GM12878 (cell line): Measurements from ENCODE around the gene MBD5. TPM values are rescaled to one million over a fixed set of nuclear protein-coding genes. Genes with fewer than 3 reads are reported as not detected.

Experiments used
- ATAC-seq: fragments of 200-7000 bp; cut with Tn5 transposase; 3 replicates; pipeline ENCODE4 v1.9.1; 2020; ENCODE audit warnings: mild to moderate bottlenecking, moderate library complexity
- BruUV-seq: library from RNA; stranded (reverse); fragments of 400-500 nt; replicated peaks from 2 replicates; lab custom pipeline; 2021; lab: Mats Ljungman, UMichigan
- CTCF ChIA-PET: fragments of 300-600 bp; sonication (Branson Sonifier 250); formaldehyde crosslinking; extraction: SDS; loops from one replicate; lab custom pipeline; 2021; ENCODE audit warnings: inconsistent platforms; lab: Yijun Ruan, JAX
- POLR2A ChIA-PET: fragments of 350-600 bp; formaldehyde crosslinking; extraction: SDS; loops from one replicate; lab custom pipeline; 2021; ENCODE audit warnings: inconsistent platforms; lab: Charles Lee
- RAD21 ChIA-PET: fragments of 300-600 bp; sonication (Branson Sonifier 250); formaldehyde crosslinking; loops from one replicate; lab custom pipeline; 2023; ENCODE audit warnings: antibody characterized with exemption; ENCODE audit not compliant: unreplicated experiment; lab: Charles Lee
- SMC1A ChIA-PET: fragments of 300-600 bp; sonication (Branson Sonifier 250); formaldehyde crosslinking; loops from one replicate; lab custom pipeline; 2023; ENCODE audit not compliant: unreplicated experiment, uncharacterized antibody; lab: Charles Lee
- DNase-seq: peaks from one replicate; pipeline ENCODE4 v3.0.0-alpha.2; 2011; ENCODE audit warnings: low read depth, low spot score
- FAIRE-seq: peaks from 3 replicates; lab custom pipeline; 2011; peaks lifted over from hg19 to GRCh38; lab: Jason Lieb, UNC
- H2AFZ ChIP-seq: 2 replicates; pipeline ENCODE4 v1.6.0; 2011; ENCODE audit warnings: low read depth, low read length, control low read depth; ENCODE audit not compliant: control insufficient read depth
- H3K27ac ChIP-seq: 2 replicates; pipeline ENCODE4 v1.5.1; 2011; ENCODE audit warnings: control low read depth; ENCODE audit not compliant: control insufficient read depth, insufficient read depth
- H3K27me3 ChIP-seq, 2 experiments: replicated peaks in 1 of 2; 2 replicates each; pipeline versions ENCODE4 v1.6.0 to v1.6.1; 2011; ENCODE audit warnings: low read length in 1 of 2; ENCODE audit not compliant: control insufficient read depth in 2 of 2, insufficient read depth in 2 of 2
- H3K36me3 ChIP-seq, 2 experiments: 2 replicates each; pipeline ENCODE4 v1.5.1; 2011; ENCODE audit warnings: low read length in 1 of 2; ENCODE audit not compliant: control insufficient read depth in 2 of 2, insufficient read depth in 2 of 2
- H3K4me1 ChIP-seq: 2 replicates; pipeline ENCODE4 v1.6.1; 2011; ENCODE audit warnings: mild to moderate bottlenecking, low read length, moderate library complexity, mixed read lengths; ENCODE audit not compliant: control insufficient read depth, insufficient read depth
- H3K4me2 ChIP-seq: 2 replicates; pipeline ENCODE4 v1.6.0; 2011; ENCODE audit warnings: control low read depth; ENCODE audit not compliant: control insufficient read depth, insufficient read depth
- H3K4me3 ChIP-seq: fragments of 200-600 bp; sonication (generic); 2 replicates; pipeline ENCODE4 v1.5.1; 2016
- H3K79me2 ChIP-seq: 2 replicates; pipeline ENCODE4 v1.6.0; 2011; ENCODE audit warnings: low read length; ENCODE audit not compliant: control insufficient read depth, insufficient read depth
- H3K9ac ChIP-seq: 2 replicates; pipeline ENCODE4 v1.8.0; 2011; ENCODE audit warnings: low read length, control low read depth, mixed read lengths; ENCODE audit not compliant: control insufficient read depth, insufficient read depth
- H3K9me3 ChIP-seq: replicated peaks from 3 replicates; pipeline ENCODE4 v1.5.1; 2011; ENCODE audit warnings: mild to moderate bottlenecking, low read length; ENCODE audit not compliant: control insufficient read depth, insufficient read depth
- H4K20me1 ChIP-seq: 2 replicates; pipeline ENCODE4 v1.6.0; 2011; ENCODE audit not compliant: control insufficient read depth, insufficient read depth
- EGR1 ChIP-seq, 2 experiments: IDR thresholded peaks; 1 replicate in 1 of 2; 2 replicates in 1 of 2; pipeline ENCODE4 v1.6.1; 2011 to 2012; ENCODE audit warnings: low read depth in 2 of 2, low read length in 2 of 2, borderline replicate concordance in 1 of 2, mild to moderate bottlenecking in 1 of 2, moderate library complexity in 1 of 2
- ETV6 ChIP-seq, 2 experiments: fragments of 450-650 bp in 1 of 2; IDR thresholded peaks in 1 of 2; conservative IDR thresholded peaks in 1 of 2; 2 replicates each; pipeline ENCODE4 v1.6.1; 2014; ENCODE audit warnings: antibody characterized with exemption in 1 of 2, borderline replicate concordance in 1 of 2, low read depth in 1 of 2, mild to moderate bottlenecking in 1 of 2, moderate library complexity in 1 of 2
- HSF1 ChIP-seq: fragments of 150-350 bp; IDR thresholded peaks from 2 replicates; pipeline ENCODE4 v1.6.1; 2014; ENCODE audit warnings: mild to moderate bottlenecking, low read depth, low read length
- MYC ChIP-seq: IDR thresholded peaks from 2 replicates; pipeline ENCODE4 v1.6.1; 2011; ENCODE audit warnings: mild to moderate bottlenecking, low read length, moderate library complexity, inconsistent platforms; ENCODE audit not compliant: insufficient read depth, insufficient replicate concordance, insufficient read length, severe bottlenecking
- PBX3 ChIP-seq: IDR thresholded peaks from 2 replicates; pipeline ENCODE4 v1.6.1; 2011; ENCODE audit warnings: mild to moderate bottlenecking, low read depth, low read length, moderate library complexity; ENCODE audit not compliant: insufficient replicate concordance
- RBBP5 ChIP-seq: fragments of 200-600 bp; sonication (generic); conservative IDR thresholded peaks from 2 replicates; pipeline ENCODE4 v1.6.1; 2016
- TCF3 ChIP-seq: IDR thresholded peaks from 2 replicates; pipeline ENCODE4 v1.6.1; 2012; ENCODE audit warnings: low read depth, mild to moderate bottlenecking, low read length, borderline replicate concordance; ENCODE audit not compliant: insufficient read depth
- WRNIP1 ChIP-seq: IDR thresholded peaks from 2 replicates; pipeline ENCODE4 v1.6.1; 2011; ENCODE audit warnings: low read depth, low read length, improper control_type of control experiment, borderline replicate concordance
- WGBS: methylation state at CpG from one replicate; pipeline ENCODE4 v1.1.6; 2016; ENCODE audit warnings: low lambda C conversion rate; ENCODE audit not compliant: insufficient replicate concordance, insufficient coverage; ENCODE audit errors: missing lambda C conversion rate; 5-methylcytosine and 5-hydroxymethylcytosine counted together
- in situ Hi-C: fragments of 300-500 bp; cut with MboI; formaldehyde crosslinking; loops from 9 replicates; pipeline ENCODE4 v1.14.3; 2018; ENCODE audit warnings: mixed read lengths
- intact Hi-C: fragments of 100-400 bp; cut with micrococcal nuclease; formaldehyde crosslinking; loops from one replicate; pipeline ENCODE4 v1.14.2; 2022; ENCODE audit not compliant: unreplicated experiment
- polyA plus RNA-seq, 11 experiments: library from polyadenylated mRNA; depleted of rRNA in 4 of 11; unstranded in 6 of 11; stranded (reverse) in 5 of 11; fragments of >200 nt; fragmentation: Nextera tagmentation in 4 of 11; fragmentation: Illumina TruSeq in 1 of 11; extraction: Ambion mirVana in 4 of 11; extraction: Trizol in 1 of 11; gene quantifications; 1 replicate in 1 of 11; 2 replicates in 10 of 11; pipeline versions ENCODE4 v1.2.1 to v1.2.3, GENCODE V29; 2011 to 2016; ENCODE audit warnings: inconsistent platforms in 2 of 11, missing spikeins in 2 of 11, low read depth in 1 of 11
- total RNA-seq, 4 experiments: library from RNA; depleted of rRNA in 3 of 4; stranded (reverse); fragments of >200 nt in 3 of 4; fragmentation: Illumina TruSeq in 1 of 4; extraction: Trizol in 1 of 4; gene quantifications; 2 replicates each; pipeline versions ENCODE4 v1.2.1 to v1.2.3, GENCODE V29; 2013 to 2021
- TF ChIP-seq, protein P1 (sequence below): fragments of 450-650 bp; formaldehyde crosslinking; IDR thresholded peaks from 2 replicates; pipeline ENCODE4 v1.5.0; 2022; ENCODE audit warnings: mild to moderate bottlenecking, missing genetic modification characterization
- TF ChIP-seq, protein P2 (sequence below): IDR thresholded peaks from 2 replicates; pipeline ENCODE4 v1.6.1; 2012; ENCODE audit warnings: low read depth, low read length, improper control_type of control experiment

Gene MBD5
- total and polyA plus RNA-seq, 10 of the 15 experiments (the other 5 are each of a cell fraction or from before 2014, with no cell fraction given): 7.4 to 58.0 (median 21.2) TPM

- no peaks in the 10 kb centered on the region for H3K4me1 ChIP-seq
- H3K9me3 ChIP-seq: peaks cover 6% of the 10 kb centered on the region; the same call in 2 of the 3 replicates
- H3K27ac ChIP-seq: no peak overlapping the region
- FAIRE-seq: no peak
- 84% methylated on average over 5 of the region's 5 CpGs for WGBS
- ChIA-PET RAD21 (interaction anchor here (1.4 to 1.5 kb wide), 2 partner anchors 13 to 17 kb away, joined by 5 to 6 read pairs; partner anchors contain the start of genes MBD5 and ORC4), CTCF (interaction anchor here (0.7 to 1.1 kb wide), 3 partner anchors 18 to 502 kb away, joined by 3 to 4 read pairs (median 4); no protein-coding TSS in a partner anchor), POLR2A (no interaction called here), SMC1A (interaction anchor here (1.0 to 1.3 kb wide), 3 partner anchors 9 to 502 kb away, joined by 4 to 6 read pairs (median 5); no protein-coding TSS in a partner anchor)
- in situ Hi-C loops: no loop called here
- no peak overlapping the region for H3K9ac ChIP-seq
- ATAC-seq: no peak
- DNase-seq: no peak
- no peaks in the 10 kb centered on the region for H3K27me3 ChIP-seq
- no peak overlapping the region for H3K4me2 ChIP-seq
- no peaks in the 10 kb centered on the region for H4K20me1 ChIP-seq
- no peak overlapping the region for H2AFZ ChIP-seq
- no peak overlapping the region for H3K4me3 ChIP-seq
- intact Hi-C loops: no loop called here
- H3K79me2 ChIP-seq: peaks cover 38% of the 10 kb centered on the region
- no peaks in the 10 kb centered on the region for H3K36me3 ChIP-seq
- BruUV-seq: no TSS peak
- TF ChIP-seq MYC: no peak
- TF ChIP-seq ETV6 (conservative IDR thresholded peaks at IDR 0.05 in 1 of 2, IDR thresholded peaks at IDR 0.05 in 1 of 2; ENCODE audit: borderline replicate concordance in 1 of 2, low read depth in 1 of 2): no peak
- no peak for TF ChIP-seq PBX3
- TF ChIP-seq RBBP5: no peak
- no peak for TF ChIP-seq TCF3
- TF ChIP-seq, protein P1, sequence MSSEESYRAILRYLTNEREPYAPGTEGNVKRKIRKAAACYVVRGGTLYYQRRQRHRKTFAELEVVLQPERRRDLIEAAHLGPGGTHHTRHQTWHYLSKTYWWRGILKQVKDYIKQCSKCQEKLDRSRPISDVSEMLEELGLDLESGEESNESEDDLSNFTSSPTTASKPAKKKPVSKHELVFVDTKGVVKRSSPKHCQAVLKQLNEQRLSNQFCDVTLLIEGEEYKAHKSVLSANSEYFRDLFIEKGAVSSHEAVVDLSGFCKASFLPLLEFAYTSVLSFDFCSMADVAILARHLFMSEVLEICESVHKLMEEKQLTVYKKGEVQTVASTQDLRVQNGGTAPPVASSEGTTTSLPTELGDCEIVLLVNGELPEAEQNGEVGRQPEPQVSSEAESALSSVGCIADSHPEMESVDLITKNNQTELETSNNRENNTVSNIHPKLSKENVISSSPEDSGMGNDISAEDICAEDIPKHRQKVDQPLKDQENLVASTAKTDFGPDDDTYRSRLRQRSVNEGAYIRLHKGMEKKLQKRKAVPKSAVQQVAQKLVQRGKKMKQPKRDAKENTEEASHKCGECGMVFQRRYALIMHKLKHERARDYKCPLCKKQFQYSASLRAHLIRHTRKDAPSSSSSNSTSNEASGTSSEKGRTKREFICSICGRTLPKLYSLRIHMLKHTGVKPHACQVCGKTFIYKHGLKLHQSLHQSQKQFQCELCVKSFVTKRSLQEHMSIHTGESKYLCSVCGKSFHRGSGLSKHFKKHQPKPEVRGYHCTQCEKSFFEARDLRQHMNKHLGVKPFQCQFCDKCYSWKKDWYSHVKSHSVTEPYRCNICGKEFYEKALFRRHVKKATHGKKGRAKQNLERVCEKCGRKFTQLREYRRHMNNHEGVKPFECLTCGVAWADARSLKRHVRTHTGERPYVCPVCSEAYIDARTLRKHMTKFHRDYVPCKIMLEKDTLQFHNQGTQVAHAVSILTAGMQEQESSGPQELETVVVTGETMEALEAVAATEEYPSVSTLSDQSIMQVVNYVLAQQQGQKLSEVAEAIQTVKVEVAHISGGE (CRISPR knock-in tag): no peak
- TF ChIP-seq HSF1: no peak
- TF ChIP-seq, protein P2, sequence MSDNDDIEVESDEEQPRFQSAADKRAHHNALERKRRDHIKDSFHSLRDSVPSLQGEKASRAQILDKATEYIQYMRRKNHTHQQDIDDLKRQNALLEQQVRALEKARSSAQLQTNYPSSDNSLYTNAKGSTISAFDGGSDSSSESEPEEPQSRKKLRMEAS: no peak
- no peak for TF ChIP-seq WRNIP1
- TF ChIP-seq EGR1 (IDR thresholded peaks at IDR 0.05; ENCODE audit: borderline replicate concordance in 1 of 2, low read depth in 2 of 2, low read length in 2 of 2): no peak
These were observed 13.5 kb upstream of the MBD5 start for GRCh38 chr2:148007219-148007900.
